Panc1 (cell line): ENCODE measurements around the gene C6orf163. TPM values are rescaled to one million over a fixed set of nuclear protein-coding genes. Genes with fewer than 3 reads are reported as not detected.

Experiments used
- ATAC-seq: fragments of 200-7000 bp; cut with Tn5 transposase; 2 replicates; pipeline ENCODE4 v1.9.1; 2020; ENCODE audit warnings: mild to moderate bottlenecking, moderate library complexity
- BruUV-seq: library from RNA; stranded (reverse); fragments of 400-500 nt; replicated peaks from 2 replicates; lab custom pipeline; 2021; lab: Mats Ljungman, UMichigan
- CTCF ChIA-PET: fragments of 300-600 bp; sonication (Branson Sonifier 250); formaldehyde crosslinking; loops from one replicate; lab custom pipeline; 2022; ENCODE audit warnings: antibody characterized with exemption; lab: Charles Lee
- POLR2A ChIA-PET: fragments of 300-600 bp; sonication (Branson Sonifier 250); formaldehyde crosslinking; loops from one replicate; lab custom pipeline; 2022; ENCODE audit warnings: antibody characterized with exemption; lab: Charles Lee
- DNase-seq: peaks from one replicate; pipeline ENCODE4 v3.0.0-alpha.2; 2010; ENCODE audit warnings: low read depth, low spot score
- H3K27ac ChIP-seq: 2 replicates; pipeline ENCODE4 v1.5.1; 2011; ENCODE audit warnings: mild to moderate bottlenecking, low read length, inconsistent platforms
- H3K27me3 ChIP-seq: fragments of 200-500 bp; sonication (Bioruptor generic); 2 replicates; pipeline ENCODE4 v1.6.0; 2014; ENCODE audit warnings: low read length, inconsistent platforms; ENCODE audit not compliant: control insufficient read depth, insufficient read depth
- H3K36me3 ChIP-seq: fragments of 200-500 bp; sonication (Bioruptor generic); 2 replicates; pipeline ENCODE4 v1.5.1; 2014; ENCODE audit warnings: inconsistent platforms, mild to moderate bottlenecking, low read length, moderate library complexity; ENCODE audit not compliant: control insufficient read depth, insufficient read depth
- H3K4me1 ChIP-seq: 2 replicates; pipeline ENCODE4 v1.5.1; 2011; ENCODE audit warnings: inconsistent platforms, mild to moderate bottlenecking, low read length, moderate library complexity; ENCODE audit not compliant: control insufficient read depth, insufficient read depth
- H3K4me3 ChIP-seq, 2 experiments: 2 replicates each; pipeline ENCODE4 v1.5.1; 2011 to 2012; ENCODE audit warnings: low read depth in 2 of 2, low read length in 2 of 2, mild to moderate bottlenecking in 2 of 2, inconsistent platforms in 1 of 2, moderate library complexity in 1 of 2
- H3K9me3 ChIP-seq: fragments of 200-500 bp; sonication (Bioruptor generic); 2 replicates; pipeline ENCODE4 v1.5.1; 2014; ENCODE audit warnings: low read depth, mild to moderate bottlenecking, inconsistent platforms, low read length, moderate library complexity; ENCODE audit not compliant: control insufficient read depth, insufficient read depth
- CTCF ChIP-seq: fragments of 450-650 bp; IDR thresholded peaks from 2 replicates; pipeline ENCODE4 v1.5.1; 2017; ENCODE audit warnings: mild to moderate bottlenecking
- POLR2AphosphoS5 ChIP-seq: IDR thresholded peaks from 2 replicates; pipeline ENCODE4 v1.6.1; 2012; ENCODE audit warnings: mild to moderate bottlenecking, low read depth, low read length, moderate library complexity
- REST ChIP-seq, 2 experiments: IDR thresholded peaks; 2 replicates each; pipeline ENCODE4 v1.6.1; 2011 to 2012; ENCODE audit warnings: low read depth in 2 of 2, control low read depth in 1 of 2, low read length in 1 of 2, mild to moderate bottlenecking in 1 of 2, moderate library complexity in 1 of 2; ENCODE audit not compliant: insufficient read depth in 1 of 2
- SIN3A ChIP-seq: IDR thresholded peaks from 2 replicates; pipeline ENCODE4 v1.6.1; 2012; ENCODE audit warnings: low read depth, mild to moderate bottlenecking, low read length, moderate library complexity, borderline replicate concordance; ENCODE audit not compliant: insufficient read depth
- TCF7L2 ChIP-seq: IDR thresholded peaks from 2 replicates; pipeline ENCODE4 v1.6.1; 2011; ENCODE audit warnings: mild to moderate bottlenecking, low read depth, low read length, inconsistent platforms
- in situ Hi-C: cut with HindIII; loops from 2 replicates; pipeline ENCODE4 v1.10.0; 2016; ENCODE audit warnings: low sequenced_read_pairs, low pct_unique_long_range_greater_than_20kb
- intact Hi-C: fragments of 100-400 bp; cut with micrococcal nuclease; formaldehyde crosslinking; loops from one replicate; pipeline ENCODE4 v1.10.0; 2022; ENCODE audit not compliant: unreplicated experiment
- total RNA-seq: library from RNA; stranded (reverse); gene quantifications from one replicate; pipeline ENCODE4 v1.2.1, GENCODE V29; 2021; ENCODE audit not compliant: unreplicated experiment

The C6orf163 gene
- total RNA-seq, 1 experiment from 2014 or later, result 1.3 TPM

GRCh38 chr6:87366899-87367298 is 22.3 kb downstream of the C6orf163 start:
- in situ Hi-C loops, result no loop called here
- Histone ChIP-seq H3K36me3 (no peaks in the 10 kb centered on the region), H3K4me1 (no peaks in the 10 kb centered on the region), H3K27me3 (no peaks in the 10 kb centered on the region), H3K9me3 (no peaks in the 10 kb centered on the region), H3K27ac (no peak overlapping the region), H3K4me3 (no peak overlapping the region)
- BruUV-seq, result no TSS peak
- DNase-seq (no peak), ATAC-seq (no peak)
- TF ChIP-seq POLR2AphosphoS5, result no peak
- no peak for TF ChIP-seq TCF7L2
- no peak for TF ChIP-seq SIN3A
- TF ChIP-seq CTCF, result no peak
- no peak for TF ChIP-seq REST (IDR thresholded peaks at IDR 0.05; ENCODE audit: insufficient read depth in 1 of 2, low read depth in 2 of 2, low read length in 1 of 2)
- CTCF ChIA-PET, result no interaction called here
- intact Hi-C loops, result no loop called here
- POLR2A ChIA-PET, result no interaction called here

GRCh38 chr6:87373377-87373776 is 28.8 kb downstream of the C6orf163 start:
- BruUV-seq, result no TSS peak
- ATAC-seq (no peak), DNase-seq (no peak)
- Histone ChIP-seq H3K9me3 (no peaks in the 10 kb centered on the region), H3K27me3 (no peaks in the 10 kb centered on the region), H3K36me3 (no peaks in the 10 kb centered on the region), H3K4me1 (no peaks in the 10 kb centered on the region), H3K4me3 (no peak overlapping the region), H3K27ac (no peak overlapping the region)
- CTCF ChIA-PET, result no interaction called here
- in situ Hi-C loops, result no loop called here
- no peak for TF ChIP-seq CTCF
- TF ChIP-seq SIN3A, result no peak
- TF ChIP-seq TCF7L2, result no peak
- TF ChIP-seq POLR2AphosphoS5, result no peak
- POLR2A ChIA-PET, result no interaction called here
- intact Hi-C loops, result no loop called here
